ENCODE measurements around the gene SCMH1. TPM values are rescaled to one million over a fixed set of nuclear protein-coding genes. Genes with fewer than 3 reads are reported as not detected.

The SCMH1 gene
- total RNA-seq, 2 donors from 2014 or later: 16.4 to 18.3 TPM

DNA sequence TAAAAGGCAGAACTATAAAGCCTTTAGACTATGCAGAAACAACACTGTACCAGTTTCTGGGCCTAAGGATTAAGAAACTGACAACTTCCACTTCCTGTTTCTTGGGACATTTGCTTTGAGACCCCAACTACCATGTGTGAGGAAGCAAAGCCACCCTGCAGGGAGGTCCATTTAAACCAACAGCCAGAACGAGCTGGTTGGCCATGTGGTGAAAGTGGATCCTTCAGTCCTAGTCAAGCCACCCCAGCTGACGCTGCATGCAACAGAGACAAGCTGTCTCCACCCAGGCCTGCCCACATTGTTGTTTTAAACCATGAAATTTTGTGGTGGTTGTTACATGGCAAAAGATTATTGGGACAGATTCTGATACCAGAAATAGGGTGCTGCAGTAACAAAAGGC lies 188.8 kb downstream of the SCMH1 start:
- Histone ChIP-seq H3K36me3 (ENCODE audit: control insufficient read depth, insufficient read depth, low read length) (no peaks in the 10 kb centered on the region), H3K27ac (ENCODE audit: low read depth, low read length) (no peak overlapping the region), H3K4me3 (ENCODE audit: low read length) (no peak overlapping the region), H3K9me3 (ENCODE audit: control insufficient read depth, low read length) (no peaks in the 10 kb centered on the region), H3K4me1 (ENCODE audit: control insufficient read depth, insufficient read depth, low read length) (no peaks in the 10 kb centered on the region), H3K27me3 (ENCODE audit: control insufficient read depth, insufficient read depth, low read length, poor library complexity, severe bottlenecking) (no peaks in the 10 kb centered on the region), H3K9ac (ENCODE audit: extremely low read depth, low read length, poor library complexity, severe bottlenecking) (no peak overlapping the region)
- 75 to 89% methylated on average over 2 of the region's 2 CpGs for WGBS, 2 experiments (ENCODE audit: insufficient coverage in 1 of 2, insufficient read length in 1 of 2)
- no peak overlapping the region for H3K27ac Mint-ChIP-seq
- no peaks in the 10 kb centered on the region for H3K9me3 Mint-ChIP-seq
- H3K27me3 Mint-ChIP-seq (ENCODE audit: insufficient read depth): no peaks in the 10 kb centered on the region
- no peak for DNase-seq
- TF ChIP-seq, protein P1, sequence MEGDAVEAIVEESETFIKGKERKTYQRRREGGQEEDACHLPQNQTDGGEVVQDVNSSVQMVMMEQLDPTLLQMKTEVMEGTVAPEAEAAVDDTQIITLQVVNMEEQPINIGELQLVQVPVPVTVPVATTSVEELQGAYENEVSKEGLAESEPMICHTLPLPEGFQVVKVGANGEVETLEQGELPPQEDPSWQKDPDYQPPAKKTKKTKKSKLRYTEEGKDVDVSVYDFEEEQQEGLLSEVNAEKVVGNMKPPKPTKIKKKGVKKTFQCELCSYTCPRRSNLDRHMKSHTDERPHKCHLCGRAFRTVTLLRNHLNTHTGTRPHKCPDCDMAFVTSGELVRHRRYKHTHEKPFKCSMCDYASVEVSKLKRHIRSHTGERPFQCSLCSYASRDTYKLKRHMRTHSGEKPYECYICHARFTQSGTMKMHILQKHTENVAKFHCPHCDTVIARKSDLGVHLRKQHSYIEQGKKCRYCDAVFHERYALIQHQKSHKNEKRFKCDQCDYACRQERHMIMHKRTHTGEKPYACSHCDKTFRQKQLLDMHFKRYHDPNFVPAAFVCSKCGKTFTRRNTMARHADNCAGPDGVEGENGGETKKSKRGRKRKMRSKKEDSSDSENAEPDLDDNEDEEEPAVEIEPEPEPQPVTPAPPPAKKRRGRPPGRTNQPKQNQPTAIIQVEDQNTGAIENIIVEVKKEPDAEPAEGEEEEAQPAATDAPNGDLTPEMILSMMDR (conservative IDR thresholded peaks at IDR 0.05): no peak
- peaks cover 18% of the 10 kb centered on the region for H3K36me3 Mint-ChIP-seq (ENCODE audit: low read depth)
- H3K4me1 Mint-ChIP-seq: peaks cover 13% of the 10 kb centered on the region
- no peak overlapping the region for H3K4me3 Mint-ChIP-seq

DNA sequence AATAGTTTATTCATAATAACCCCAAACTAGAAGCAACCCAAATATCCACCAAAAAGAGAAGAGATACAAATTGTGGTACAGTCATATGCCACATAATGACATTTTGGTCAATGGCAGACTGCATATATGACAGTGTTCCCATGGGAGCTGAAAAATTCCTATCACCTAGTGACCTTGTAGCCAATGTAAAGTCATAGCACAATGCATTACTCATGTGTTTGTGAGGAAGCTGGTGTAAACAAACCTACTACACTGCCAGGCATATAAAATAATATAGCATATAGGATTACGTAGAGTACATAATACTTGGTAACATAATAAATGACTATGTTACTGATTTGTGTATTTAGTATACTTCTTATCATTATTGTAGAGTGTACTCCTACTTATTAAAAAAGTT lies 191.1 kb downstream of the SCMH1 start:
- no peak overlapping the region for H3K4me3 ChIP-seq (ENCODE audit: low read length)
- H3K27me3 ChIP-seq (ENCODE audit: control insufficient read depth, insufficient read depth, low read length, poor library complexity, severe bottlenecking): no peaks in the 10 kb centered on the region
- Mint-ChIP-seq H3K27me3 (ENCODE audit: insufficient read depth) (no peaks in the 10 kb centered on the region), H3K4me3 (no peak overlapping the region), H3K9me3 (no peaks in the 10 kb centered on the region), H3K4me1 (peaks cover 1% of the 10 kb centered on the region), H3K36me3 (ENCODE audit: low read depth) (peaks cover 25% of the 10 kb centered on the region), H3K27ac (no peak overlapping the region)
- no peaks in the 10 kb centered on the region for H3K9me3 ChIP-seq (ENCODE audit: control insufficient read depth, low read length)
- whole genome bisulfite sequencing, 2 experiments (ENCODE audit: insufficient coverage in 1 of 2, insufficient read length in 1 of 2): no CpG with 5 or more reads among the region's 1 CpG
- DNase-seq: no peak
- no peak overlapping the region for H3K9ac ChIP-seq (ENCODE audit: extremely low read depth, low read length, poor library complexity, severe bottlenecking)
- H3K4me1 ChIP-seq (ENCODE audit: control insufficient read depth, insufficient read depth, low read length): no peaks in the 10 kb centered on the region
- TF ChIP-seq, protein P1 (conservative IDR thresholded peaks at IDR 0.05): no peak
- H3K27ac ChIP-seq (ENCODE audit: low read depth, low read length): no peak overlapping the region
- no peaks in the 10 kb centered on the region for H3K36me3 ChIP-seq (ENCODE audit: control insufficient read depth, insufficient read depth, low read length)

DNA sequence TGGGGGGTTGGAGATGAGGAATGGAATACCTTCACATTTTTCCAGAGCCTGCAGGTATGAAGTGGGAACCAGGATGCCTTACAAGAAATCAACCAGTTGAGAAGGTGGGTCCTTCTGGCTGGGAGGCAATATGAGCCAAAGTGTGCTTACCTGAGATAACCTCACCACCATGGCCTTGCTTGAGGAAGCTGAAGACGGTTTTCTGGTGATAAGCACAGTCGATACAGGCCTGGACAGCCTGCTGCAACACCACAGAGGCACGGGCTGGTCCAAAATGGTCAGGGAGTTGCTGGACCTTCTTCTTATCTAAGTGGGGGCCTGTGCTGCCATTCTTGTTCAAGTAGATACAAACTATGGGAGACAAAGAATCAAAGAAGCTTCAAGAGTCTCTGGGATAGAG lies 193.6 kb downstream of the SCMH1 start:
- H3K27ac ChIP-seq (ENCODE audit: low read depth, low read length): no peak overlapping the region
- no peak overlapping the region for H3K27ac Mint-ChIP-seq

More for the DNA sequence above, 193.6 kb downstream of the SCMH1 start:
- no peaks in the 10 kb centered on the region for H3K9me3 Mint-ChIP-seq
- 94 to 100% methylated on average over 2 to 3 of the region's 3 CpGs for WGBS, 2 experiments (ENCODE audit: insufficient coverage in 1 of 2, insufficient read length in 1 of 2)
- Histone ChIP-seq H3K9ac (ENCODE audit: extremely low read depth, low read length, poor library complexity, severe bottlenecking) (no peak overlapping the region), H3K36me3 (ENCODE audit: control insufficient read depth, insufficient read depth, low read length) (no peaks in the 10 kb centered on the region), H3K4me3 (ENCODE audit: low read length) (no peak overlapping the region), H3K4me1 (ENCODE audit: control insufficient read depth, insufficient read depth, low read length) (no peaks in the 10 kb centered on the region), H3K27me3 (ENCODE audit: control insufficient read depth, insufficient read depth, low read length, poor library complexity, severe bottlenecking) (no peaks in the 10 kb centered on the region), H3K9me3 (ENCODE audit: control insufficient read depth, low read length) (no peaks in the 10 kb centered on the region)
- H3K27me3 Mint-ChIP-seq (ENCODE audit: insufficient read depth): no peaks in the 10 kb centered on the region
- H3K36me3 Mint-ChIP-seq (ENCODE audit: low read depth): peaks cover 27% of the 10 kb centered on the region
- TF ChIP-seq, protein P1 (conservative IDR thresholded peaks at IDR 0.05): no peak
- H3K4me1 Mint-ChIP-seq: no peaks in the 10 kb centered on the region
- H3K4me3 Mint-ChIP-seq: no peak overlapping the region
- no peak for DNase-seq
